ENCODE measurements around the gene CMYA5.

- TF ChIP-seq GATA2 (IDR thresholded peaks at IDR 0.05; ENCODE audit: low read depth, low read length) = no peak
- no peak for TF ChIP-seq GATA3 (IDR thresholded peaks at IDR 0.05; ENCODE audit: low read depth, low read length)
Measured at GRCh38 chr5:79759848-79760247, 70.2 kb downstream of the CMYA5 start.

All from SH-SY5Y (cell line).